Keratinocyte (primary cell): ENCODE measurements around the gene FTCD.

Experiments
- CTCF ChIP-seq, 3 experiments: IDR thresholded peaks in 1 of 3; conservative IDR thresholded peaks in 1 of 3; optimal IDR thresholded peaks in 1 of 3; 2 replicates in 2 of 3; 3 replicates in 1 of 3; pipeline versions ENCODE3 to v1.5.1; 2011; ENCODE audit warnings: low read length in 3 of 3, mild to moderate bottlenecking in 3 of 3, moderate library complexity in 2 of 3, control low read depth in 1 of 3, inconsistent platforms in 1 of 3; ENCODE audit not compliant: insufficient read depth in 2 of 3; ENCODE audit errors: extremely low read depth in 1 of 3
- EZH2 ChIP-seq: IDR thresholded peaks from one replicate; pipeline ENCODE4 v1.6.1; 2012; ENCODE audit warnings: inconsistent platforms, mild to moderate bottlenecking, low read length, moderate library complexity

DNA sequence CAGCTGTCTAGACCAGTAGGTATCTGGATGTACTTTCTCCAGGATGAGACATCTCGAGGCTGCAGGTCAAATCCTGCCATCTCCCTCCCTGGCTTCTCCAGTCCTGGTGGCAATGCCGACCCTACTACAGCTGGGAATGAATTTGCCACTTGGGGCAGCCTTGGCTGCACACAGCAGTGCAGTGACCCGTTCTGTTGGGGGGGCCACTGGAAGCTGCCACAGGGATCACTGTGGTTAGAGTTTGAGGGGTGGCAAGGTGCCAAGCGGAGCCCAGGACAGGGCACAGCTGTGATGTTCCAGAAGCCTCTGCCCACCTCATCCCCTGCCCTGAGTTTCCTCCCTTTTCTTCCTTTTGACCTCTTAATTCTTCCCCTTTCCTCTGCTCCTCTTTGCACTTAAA is 40.4 kb downstream of the FTCD start:
- TF ChIP-seq CTCF (optimal IDR thresholded peaks at IDR 0.05 in 1 of 3, IDR thresholded peaks at IDR 0.05 in 1 of 3, conservative IDR thresholded peaks at IDR 0.05 in 1 of 3; ENCODE audit: extremely low read depth in 1 of 3, insufficient read depth in 2 of 3, low read length in 3 of 3) (no peak), EZH2 (no peak)
